Liver (tissue), 9 donors: ENCODE results near the gene EPB41L4A. TPM values are rescaled to one million over a fixed set of nuclear protein-coding genes. Genes with fewer than 3 reads are reported as not detected.
A peak's percentile ranks its signal among the peaks of the same experiment; 100 is the strongest.

Experiments used
- DNase-seq: peaks from one replicate; pipeline ENCODE4 v3.0.0-alpha.2; 2017; ENCODE audit warnings: low spot score
- H3K27ac ChIP-seq, 2 donors: one replicate each; pipeline ENCODE4 v1.7.0; 2013; ENCODE audit warnings: inconsistent platforms in 2 of 2, low read length in 2 of 2, control low read depth in 1 of 2, low read depth in 1 of 2, mild to moderate bottlenecking in 1 of 2
- H3K27me3 ChIP-seq, 4 donors: one replicate each; pipeline versions ENCODE4 v1.6.1 to v1.7.0; 2013; ENCODE audit warnings: low read length in 3 of 4, inconsistent platforms in 1 of 4, mild to moderate bottlenecking in 1 of 4, moderate library complexity in 1 of 4; ENCODE audit not compliant: control insufficient read depth in 4 of 4, insufficient read depth in 4 of 4
- H3K36me3 ChIP-seq, 4 donors: one replicate each; pipeline versions ENCODE4 v1.6.1 to v1.7.0; 2013; ENCODE audit warnings: low read length in 3 of 4, mild to moderate bottlenecking in 3 of 4, low read depth in 1 of 4, moderate library complexity in 1 of 4; ENCODE audit not compliant: control insufficient read depth in 4 of 4, insufficient read depth in 3 of 4
- H3K4me1 ChIP-seq, 4 donors: one replicate each; pipeline versions ENCODE4 v1.6.1 to v1.7.0; 2013; ENCODE audit warnings: low read length in 3 of 4, mild to moderate bottlenecking in 3 of 4, moderate library complexity in 1 of 4; ENCODE audit not compliant: control insufficient read depth in 4 of 4, insufficient read depth in 4 of 4
- H3K4me3 ChIP-seq, 3 donors: one replicate each; pipeline versions ENCODE4 v1.6.1 to v1.7.0; 2013; ENCODE audit warnings: low read length in 3 of 3, control low read depth in 1 of 3, low read depth in 1 of 3, mild to moderate bottlenecking in 1 of 3
- H3K9ac ChIP-seq, 2 donors: one replicate each; pipeline ENCODE4 v1.7.0; 2013; ENCODE audit warnings: low read length in 2 of 2, mild to moderate bottlenecking in 2 of 2, moderate library complexity in 2 of 2, control low read depth in 1 of 2, low read depth in 1 of 2
- H3K9me3 ChIP-seq, 4 donors: one replicate each; pipeline versions ENCODE4 v1.6.1 to v1.7.0; 2013; ENCODE audit warnings: low read length in 3 of 4; ENCODE audit not compliant: control insufficient read depth in 4 of 4
- ATF3 ChIP-seq: IDR thresholded peaks from 2 replicates; pipeline ENCODE4 v1.6.1; 2016; ENCODE audit warnings: antibody characterized with exemption
- CTCF ChIP-seq: fragments of 150-350 bp; IDR thresholded peaks from 2 replicates; pipeline ENCODE4 v1.5.1; 2017; ENCODE audit warnings: improper control_type of control experiment, low read depth, low read length; ENCODE audit not compliant: missing input control
- EGR1 ChIP-seq, 2 donors: IDR thresholded peaks; 2 replicates each; pipeline ENCODE4 v1.6.1; 2016 to 2018; ENCODE audit warnings: antibody characterized with exemption in 2 of 2, low read depth in 2 of 2
- FOXA1 ChIP-seq: IDR thresholded peaks from 2 replicates; pipeline ENCODE4 v1.6.1; 2016; ENCODE audit warnings: antibody characterized with exemption
- FOXA2 ChIP-seq: IDR thresholded peaks from 2 replicates; pipeline ENCODE4 v1.6.1; 2016; ENCODE audit warnings: antibody characterized with exemption
- GABPA ChIP-seq, 2 donors: IDR thresholded peaks in 1 of 2; conservative IDR thresholded peaks in 1 of 2; 2 replicates each; pipeline ENCODE4 v1.6.1; 2016; ENCODE audit warnings: antibody characterized with exemption in 2 of 2, mild to moderate bottlenecking in 1 of 2, moderate library complexity in 1 of 2
- HNF4A ChIP-seq, 2 donors: conservative IDR thresholded peaks; 2 replicates each; pipeline ENCODE4 v1.6.1; 2016; ENCODE audit warnings: antibody characterized with exemption in 2 of 2, mild to moderate bottlenecking in 2 of 2
- HNF4G ChIP-seq: IDR thresholded peaks from 2 replicates; pipeline ENCODE4 v1.6.1; 2016; ENCODE audit warnings: antibody characterized with exemption
- JUND ChIP-seq, 2 donors: IDR thresholded peaks; 2 replicates each; pipeline ENCODE4 v1.6.1; 2016; ENCODE audit warnings: antibody characterized with exemption in 2 of 2
- MAX ChIP-seq: IDR thresholded peaks from 2 replicates; pipeline ENCODE4 v1.6.1; 2016; ENCODE audit warnings: antibody characterized with exemption
- NR2F2 ChIP-seq: IDR thresholded peaks from 2 replicates; pipeline ENCODE4 v1.6.1; 2016; ENCODE audit warnings: antibody characterized with exemption
- RAD21 ChIP-seq, 2 donors: IDR thresholded peaks; 2 replicates each; pipeline ENCODE4 v1.6.1; 2016; ENCODE audit warnings: antibody characterized with exemption in 2 of 2, mild to moderate bottlenecking in 2 of 2
- REST ChIP-seq: IDR thresholded peaks from 2 replicates; pipeline ENCODE4 v1.6.1; 2016; ENCODE audit warnings: antibody characterized with exemption, mild to moderate bottlenecking
- RXRA ChIP-seq, 2 donors: IDR thresholded peaks; 2 replicates each; pipeline ENCODE4 v1.6.1; 2017 to 2018; ENCODE audit warnings: antibody characterized with exemption in 2 of 2, mild to moderate bottlenecking in 1 of 2
- SP1 ChIP-seq: IDR thresholded peaks from 2 replicates; pipeline ENCODE4 v1.6.1; 2018; ENCODE audit warnings: antibody characterized with exemption, mild to moderate bottlenecking
- TAF1 ChIP-seq: conservative IDR thresholded peaks from 2 replicates; pipeline ENCODE4 v1.6.1; 2016; ENCODE audit warnings: antibody characterized with exemption, mild to moderate bottlenecking
- YY1 ChIP-seq: IDR thresholded peaks from 2 replicates; pipeline ENCODE4 v1.6.1; 2016; ENCODE audit warnings: antibody characterized with exemption, mild to moderate bottlenecking
- ZBTB33 ChIP-seq: IDR thresholded peaks from 2 replicates; pipeline ENCODE4 v1.6.1; 2016; ENCODE audit warnings: antibody characterized with exemption
- WGBS: extraction: QIAGEN DNeasy Blood & Tissue Kit; methylation state at CpG from one replicate; pipeline ENCODE4 v1.1.7; 2013; 5-methylcytosine and 5-hydroxymethylcytosine counted together
- polyA plus RNA-seq, 2 donors: library from polyadenylated mRNA; stranded (reverse) in 1 of 2; unstranded in 1 of 2; fragments of 200-250 nt in 1 of 2; fragments of >200 nt in 1 of 2; fragmentation: Nextera tagmentation in 1 of 2; extraction: Ambion mirVana in 1 of 2; gene quantifications; one replicate each; pipeline versions ENCODE4 v1.2.1 to v1.2.3, GENCODE V29; 2013 to 2015
- total RNA-seq, 2 donors: library from RNA; depleted of rRNA; stranded (reverse); fragments of >200 nt; gene quantifications; one replicate each; pipeline ENCODE4 v1.2.3, GENCODE V29; 2014
- donor health status: healthy.
- donor health status: healthy.
- donor health status: healthy.
- donor health status: healthy.
- donor health status: healthy.

Gene EPB41L4A
- total and polyA plus RNA-seq, 4 donors, result 1.1 to 8.0 (median 3.9) TPM

GRCh38 chr5:112228667-112229066 lies 190.4 kb downstream of the EPB41L4A start:
- DNase-seq, result no peak
- Histone ChIP-seq H3K27me3 (peaks cover 0 to 4% (median 0%) of the 10 kb centered on the region in 4 donors), H3K27ac (no peak overlapping the region), H3K4me3 (no peak overlapping the region), H3K9me3 (no peaks in the 10 kb centered on the region), H3K9ac (no peak overlapping the region), H3K4me1 (peaks cover 3 to 9% (median 6%) of the 10 kb centered on the region in 4 donors), H3K36me3 (no peaks in the 10 kb centered on the region)
- TF ChIP-seq SP1, result no peak
- TF ChIP-seq YY1, result peak; percentile 24
- no peak for TF ChIP-seq CTCF
- TF ChIP-seq RXRA (IDR thresholded peaks at IDR 0.05), result peak; percentile 16 to 36
- TF ChIP-seq HNF4G, result no peak
- TF ChIP-seq FOXA2, result no peak
- peak; percentile 59 for TF ChIP-seq NR2F2
- no peak for TF ChIP-seq TAF1
- no peak for TF ChIP-seq JUND (IDR thresholded peaks at IDR 0.05)
- TF ChIP-seq REST, result no peak
- TF ChIP-seq HNF4A (conservative IDR thresholded peaks at IDR 0.05), result no peak
- no peak for TF ChIP-seq EGR1 (IDR thresholded peaks at IDR 0.05; ENCODE audit: low read depth in 2 of 2)
- no peak for TF ChIP-seq MAX
- TF ChIP-seq FOXA1, result no peak
- no peak for TF ChIP-seq ATF3
- no peak for TF ChIP-seq GABPA (IDR thresholded peaks at IDR 0.05 in 1 of 2, conservative IDR thresholded peaks at IDR 0.05 in 1 of 2)
- TF ChIP-seq ZBTB33, result no peak
- peak in 1 of 2 donors; percentile 20 for TF ChIP-seq RAD21 (IDR thresholded peaks at IDR 0.05)
- 6% methylated on average over 2 of the region's 2 CpGs for WGBS
